K562 (cell line): ENCODE measurements around the gene TXNDC15. TPM values are rescaled to one million over a fixed set of nuclear protein-coding genes. Genes with fewer than 3 reads are reported as not detected.

Experiments
- ATAC-seq: fragments of 200-7000 bp; cut with Tn5 transposase; 3 replicates; pipeline ENCODE4 v1.9.1; 2020; ENCODE audit warnings: moderate library complexity
- BruUV-seq: library from RNA; stranded (reverse); fragments of 400-500 nt; replicated peaks from 2 replicates; lab custom pipeline; 2021; lab: Mats Ljungman, UMichigan
- CTCF ChIA-PET: fragments of 300-600 bp; formaldehyde crosslinking; extraction: SDS; loops from one replicate; lab custom pipeline; 2021; ENCODE audit warnings: low intra/inter-chr PET ratio; lab: Yijun Ruan, JAX
- POLR2A ChIA-PET: fragments of 300-600, 350-650 bp; sonication (Branson Sonifier 250); formaldehyde crosslinking; extraction: SDS; loops from one replicate; lab custom pipeline; 2021; ENCODE audit warnings: antibody characterized with exemption, inconsistent platforms; lab: Yijun Ruan, JAX
- DNase-seq, 4 experiments: peaks; one replicate each; pipeline versions ENCODE4 v3.0.0 to v3.0.0-alpha.2; 2011 to 2018; ENCODE audit warnings: low spot score in 3 of 4, mixed read lengths in 3 of 4; ENCODE audit errors: extremely low read depth in 1 of 4
- FAIRE-seq: peaks from 2 replicates; lab custom pipeline; 2011; peaks lifted over from hg19 to GRCh38; lab: Jason Lieb, UNC
- H2AFZ ChIP-seq: 2 replicates; pipeline ENCODE4 v1.6.0; 2011; ENCODE audit warnings: low read depth, low read length, control low read depth, inconsistent platforms
- H3K27ac ChIP-seq: fragments of 200-600 bp; 3 replicates; pipeline ENCODE4 v1.8.0; 2011; ENCODE audit warnings: low read depth, mild to moderate bottlenecking, control low read depth, inconsistent platforms, low read length, moderate library complexity, mixed read lengths; ENCODE audit errors: extremely low read depth
- H3K27me3 ChIP-seq, 2 experiments: fragments of 300-600 bp in 1 of 2; 2 replicates in 1 of 2; 3 replicates in 1 of 2; pipeline versions ENCODE4 v1.6.0 to v1.8.0; 2011; ENCODE audit warnings: inconsistent platforms in 2 of 2, low read length in 2 of 2, mild to moderate bottlenecking in 1 of 2, mixed read lengths in 1 of 2, moderate library complexity in 1 of 2; ENCODE audit not compliant: control insufficient read depth in 2 of 2, insufficient read depth in 2 of 2
- H3K36me3 ChIP-seq: fragments of 300-600 bp; 3 replicates; pipeline ENCODE4 v1.8.0; 2011; ENCODE audit warnings: mild to moderate bottlenecking, low read length, inconsistent platforms; ENCODE audit not compliant: control insufficient read depth, insufficient read depth
- H3K4me1 ChIP-seq, 2 experiments: fragments of 200-600 bp in 1 of 2; replicated peaks in 1 of 2; 2 replicates in 1 of 2; 3 replicates in 1 of 2; pipeline versions ENCODE4 v1.5.1 to v1.8.0; 2011; ENCODE audit warnings: inconsistent platforms in 2 of 2, low read length in 2 of 2, mild to moderate bottlenecking in 1 of 2, mixed read lengths in 1 of 2, moderate library complexity in 1 of 2; ENCODE audit not compliant: control insufficient read depth in 2 of 2, insufficient read depth in 2 of 2
- H3K4me2 ChIP-seq: 2 replicates; pipeline ENCODE4 v1.6.1; 2011; ENCODE audit warnings: low read length, control low read depth, inconsistent platforms, mixed read lengths; ENCODE audit not compliant: insufficient read depth
- H3K4me3 ChIP-seq: fragments of 200-600 bp; sonication (generic), shearing (Covaris generic); 2 replicates; pipeline ENCODE4 v1.5.1; 2016; ENCODE audit warnings: control low read depth, inconsistent platforms
- H3K79me2 ChIP-seq: fragments of 200-600 bp; 3 replicates; pipeline ENCODE4 v1.8.0; 2011; ENCODE audit warnings: low read length, inconsistent platforms; ENCODE audit not compliant: control insufficient read depth, insufficient read depth
- H3K9ac ChIP-seq, 2 experiments: 2 replicates each; pipeline versions ENCODE4 v1.6.0 to v1.6.1; 2011; ENCODE audit warnings: low read depth in 2 of 2, low read length in 2 of 2, control low read depth in 1 of 2, inconsistent platforms in 1 of 2, mild to moderate bottlenecking in 1 of 2, mixed read lengths in 1 of 2; ENCODE audit not compliant: insufficient read depth in 1 of 2
- H3K9me1 ChIP-seq: one replicate; pipeline ENCODE4 v1.6.0; 2011; ENCODE audit warnings: inconsistent platforms, mild to moderate bottlenecking, low read length, moderate library complexity; ENCODE audit not compliant: control insufficient read depth, insufficient read depth
- H3K9me3 ChIP-seq: replicated peaks from 2 replicates; pipeline ENCODE4 v1.5.1; 2011; ENCODE audit warnings: low read depth, low read length, inconsistent platforms; ENCODE audit not compliant: control insufficient read depth, insufficient read depth
- H4K20me1 ChIP-seq: replicated peaks from 2 replicates; pipeline ENCODE4 v1.6.1; 2011; ENCODE audit warnings: low read length, inconsistent platforms, mixed read lengths; ENCODE audit not compliant: control insufficient read depth, insufficient read depth
- NRF1 ChIP-seq, 2 experiments: fragments of 450-650 bp; IDR thresholded peaks in 1 of 2; conservative IDR thresholded peaks in 1 of 2; 2 replicates each; pipeline ENCODE4 v1.6.1; 2014; ENCODE audit warnings: mild to moderate bottlenecking in 2 of 2
- SAFB2 ChIP-seq: fragments of 200-400 bp; formaldehyde crosslinking; IDR thresholded peaks from 2 replicates; pipeline ENCODE4 v1.6.1; 2018; ENCODE audit warnings: borderline replicate concordance, low read length, low read depth, moderate library complexity; ENCODE audit not compliant: severe bottlenecking
- TCF3 ChIP-seq: sonication (generic); formaldehyde crosslinking; IDR thresholded peaks from 2 replicates; pipeline ENCODE4 v1.4.0; 2020; ENCODE audit warnings: mild to moderate bottlenecking, missing genetic modification reagents
- ZNF316 ChIP-seq: fragments of 450-650 bp; IDR thresholded peaks from 2 replicates; pipeline ENCODE4 v1.6.1; 2016
- ZSCAN29 ChIP-seq: fragments of 450-650 bp; IDR thresholded peaks from 2 replicates; pipeline ENCODE4 v1.6.1; 2017
- WGBS: fragments of 100-300 bp; shearing (Covaris generic); methylation state at CpG from one replicate; pipeline ENCODE4 v1.1.6; 2016; ENCODE audit warnings: low coverage, mixed read lengths; ENCODE audit not compliant: insufficient coverage; ENCODE audit errors: missing lambda C conversion rate; 5-methylcytosine and 5-hydroxymethylcytosine counted together
- in situ Hi-C: fragments of 300-500 bp; cut with MboI; formaldehyde crosslinking; loops from 4 replicates; pipeline ENCODE4 v1.15.0; 2018; ENCODE audit warnings: inconsistent platforms, mixed read lengths
- intact Hi-C: fragments of 100-400 bp; cut with micrococcal nuclease; formaldehyde crosslinking; loops from 2 replicates; pipeline ENCODE4 v1.14.2; 2022
- polyA plus RNA-seq, 8 experiments: library from polyadenylated mRNA; depleted of rRNA in 4 of 8; stranded (reverse) in 5 of 8; unstranded in 3 of 8; fragments of >200 nt; fragmentation: Nextera tagmentation in 2 of 8; fragmentation: Illumina TruSeq in 1 of 8; extraction: Ambion mirVana in 2 of 8; extraction: Trizol in 1 of 8; gene quantifications; 2 replicates each; pipeline versions ENCODE4 v1.2.1 to v1.2.3, GENCODE V29; 2011 to 2014; ENCODE audit warnings: inconsistent platforms in 1 of 8, missing spikeins in 1 of 8
- total RNA-seq, 7 experiments: library from RNA; depleted of rRNA in 6 of 7; stranded (reverse); fragments of >200 nt in 6 of 7; fragmentation: Illumina TruSeq in 2 of 7; extraction: Trizol in 2 of 7; gene quantifications; 2 replicates each; pipeline versions ENCODE4 v1.2.1 to v1.2.3, GENCODE V29; 2011 to 2021; ENCODE audit warnings: low replicate concordance in 1 of 7
- TF ChIP-seq, protein P1 (sequence below): sonication (generic); formaldehyde crosslinking; IDR thresholded peaks from 2 replicates; pipeline ENCODE4 v1.8.1; 2023; ENCODE audit warnings: mild to moderate bottlenecking, missing genetic modification reagents

Gene TXNDC15
- total and polyA plus RNA-seq, 9 of the 15 experiments (the other 6 are each of a cell fraction or from before 2014, with no cell fraction given): 3.0 to 15.4 (median 12.3) TPM

GRCh38 chr5:134906811-134907210 lies 32.6 kb downstream of the TXNDC15 start:
- Histone ChIP-seq H3K9me1 (no peaks in the 10 kb centered on the region), H3K4me2 (no peak overlapping the region), H3K4me1 (peaks cover 2 to 25% of the 10 kb centered on the region in 2 experiments; a peak in 4 of 5 replicates), H3K4me3 (no peak overlapping the region), H3K9me3 (no peaks in the 10 kb centered on the region), H3K79me2 (peaks cover 19% of the 10 kb centered on the region), H4K20me1 (no peaks in the 10 kb centered on the region), H2AFZ (no peak overlapping the region), H3K9ac (peak overlapping the region in 1 of 2 experiments; percentile 91; a peak in 1 of 4 replicates), H3K27me3 (no peaks in the 10 kb centered on the region), H3K27ac (no peak overlapping the region), H3K36me3 (peaks cover 36% of the 10 kb centered on the region; the same call in 2 of the 3 replicates)
- intact Hi-C loops (loop anchor here (5.0 to 10.0 kb wide), 2 partner anchors 295 to 312 kb away; no protein-coding TSS in a partner anchor), in situ Hi-C loops (no loop called here)
- CTCF ChIA-PET: no interaction called here
- TF ChIP-seq SAFB2 (no peak), NRF1 (conservative IDR thresholded peaks at IDR 0.05 in 1 of 2, IDR thresholded peaks at IDR 0.05 in 1 of 2) (no peak), ZNF316 (peak; percentile 25; the same call in 1 of the 2 replicates), ZSCAN29 (no peak), TCF3 (CRISPR knock-in tag) (no peak)
- TF ChIP-seq, protein P1, sequence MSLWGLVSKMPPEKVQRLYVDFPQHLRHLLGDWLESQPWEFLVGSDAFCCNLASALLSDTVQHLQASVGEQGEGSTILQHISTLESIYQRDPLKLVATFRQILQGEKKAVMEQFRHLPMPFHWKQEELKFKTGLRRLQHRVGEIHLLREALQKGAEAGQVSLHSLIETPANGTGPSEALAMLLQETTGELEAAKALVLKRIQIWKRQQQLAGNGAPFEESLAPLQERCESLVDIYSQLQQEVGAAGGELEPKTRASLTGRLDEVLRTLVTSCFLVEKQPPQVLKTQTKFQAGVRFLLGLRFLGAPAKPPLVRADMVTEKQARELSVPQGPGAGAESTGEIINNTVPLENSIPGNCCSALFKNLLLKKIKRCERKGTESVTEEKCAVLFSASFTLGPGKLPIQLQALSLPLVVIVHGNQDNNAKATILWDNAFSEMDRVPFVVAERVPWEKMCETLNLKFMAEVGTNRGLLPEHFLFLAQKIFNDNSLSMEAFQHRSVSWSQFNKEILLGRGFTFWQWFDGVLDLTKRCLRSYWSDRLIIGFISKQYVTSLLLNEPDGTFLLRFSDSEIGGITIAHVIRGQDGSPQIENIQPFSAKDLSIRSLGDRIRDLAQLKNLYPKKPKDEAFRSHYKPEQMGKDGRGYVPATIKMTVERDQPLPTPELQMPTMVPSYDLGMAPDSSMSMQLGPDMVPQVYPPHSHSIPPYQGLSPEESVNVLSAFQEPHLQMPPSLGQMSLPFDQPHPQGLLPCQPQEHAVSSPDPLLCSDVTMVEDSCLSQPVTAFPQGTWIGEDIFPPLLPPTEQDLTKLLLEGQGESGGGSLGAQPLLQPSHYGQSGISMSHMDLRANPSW (CRISPR knock-in tag): no peak
- no TSS peak for BruUV-seq
- WGBS: 100% methylated on average over 1 of the region's 1 CpG
- ATAC-seq: no peak
- POLR2A ChIA-PET: interaction anchor here (0.7 to 1.6 kb wide), 3 partner anchors 128 to 416 kb away, joined by 3 read pairs; no protein-coding TSS in a partner anchor
- no peak for DNase-seq
- no peak for FAIRE-seq
